ENCODE measurements around the gene DPT.

DNA sequence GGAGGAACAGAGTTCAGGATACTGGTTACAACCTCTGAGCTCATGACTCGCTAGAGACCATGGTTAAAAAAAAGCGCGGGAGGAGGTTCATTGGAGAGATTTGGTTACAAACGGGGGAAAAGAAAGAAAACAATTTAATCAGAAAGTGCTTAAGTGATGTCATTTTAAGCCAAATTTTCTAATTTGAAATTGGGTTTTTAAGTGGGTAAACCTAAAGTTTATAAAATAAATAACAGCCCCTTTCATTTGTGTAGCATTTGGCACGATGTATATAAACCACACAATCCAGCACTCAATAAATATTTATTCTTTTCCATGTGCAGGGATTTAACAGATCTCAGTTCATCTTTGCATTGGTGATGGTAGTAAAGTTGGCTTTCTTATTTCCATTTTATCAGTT is 7.0 kb upstream of the DPT start:
- TF ChIP-seq, protein P1, sequence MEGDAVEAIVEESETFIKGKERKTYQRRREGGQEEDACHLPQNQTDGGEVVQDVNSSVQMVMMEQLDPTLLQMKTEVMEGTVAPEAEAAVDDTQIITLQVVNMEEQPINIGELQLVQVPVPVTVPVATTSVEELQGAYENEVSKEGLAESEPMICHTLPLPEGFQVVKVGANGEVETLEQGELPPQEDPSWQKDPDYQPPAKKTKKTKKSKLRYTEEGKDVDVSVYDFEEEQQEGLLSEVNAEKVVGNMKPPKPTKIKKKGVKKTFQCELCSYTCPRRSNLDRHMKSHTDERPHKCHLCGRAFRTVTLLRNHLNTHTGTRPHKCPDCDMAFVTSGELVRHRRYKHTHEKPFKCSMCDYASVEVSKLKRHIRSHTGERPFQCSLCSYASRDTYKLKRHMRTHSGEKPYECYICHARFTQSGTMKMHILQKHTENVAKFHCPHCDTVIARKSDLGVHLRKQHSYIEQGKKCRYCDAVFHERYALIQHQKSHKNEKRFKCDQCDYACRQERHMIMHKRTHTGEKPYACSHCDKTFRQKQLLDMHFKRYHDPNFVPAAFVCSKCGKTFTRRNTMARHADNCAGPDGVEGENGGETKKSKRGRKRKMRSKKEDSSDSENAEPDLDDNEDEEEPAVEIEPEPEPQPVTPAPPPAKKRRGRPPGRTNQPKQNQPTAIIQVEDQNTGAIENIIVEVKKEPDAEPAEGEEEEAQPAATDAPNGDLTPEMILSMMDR (IDR thresholded peaks at IDR 0.05): no peak
- TF ChIP-seq POLR2A (IDR thresholded peaks at IDR 0.05): no peak
